Measurements from ENCODE around the gene P3R3URF.

The P3R3URF gene

GRCh38 chr1:46183079-46183847 lies 7.0 kb upstream of the P3R3URF start:
- Histone ChIP-seq H3K27me3 (replicated peaks; ENCODE audit: insufficient read depth, low read length) (no peaks in the 10 kb centered on the region), H3K79me2 (ENCODE audit: low read length) (no peaks in the 10 kb centered on the region), H3F3A (ENCODE audit: insufficient read depth, low read length) (no peaks in the 10 kb centered on the region), H3K4me3 (ENCODE audit: low read length) (no peak overlapping the region), H2AFZ (ENCODE audit: low read length) (no peak overlapping the region), H3K9ac (ENCODE audit: low read length) (no peak overlapping the region), H3K36me3 (replicated peaks; ENCODE audit: insufficient read depth, low read length) (no peaks in the 10 kb centered on the region), H4K20me1 (ENCODE audit: insufficient read depth, low read length) (no peaks in the 10 kb centered on the region), H3K9me2 (replicated peaks; ENCODE audit: insufficient read depth, low read length) (no peaks in the 10 kb centered on the region), H3K27ac (ENCODE audit: low read length) (no peak overlapping the region), H3K4me1 (ENCODE audit: low read length) (no peaks in the 10 kb centered on the region), H3K9me3 (replicated peaks; ENCODE audit: insufficient read depth, low read length) (no peaks in the 10 kb centered on the region), H3K4me2 (ENCODE audit: low read depth, low read length) (no peak overlapping the region)
- no peak for DNase-seq
- no peak for TF ChIP-seq EZH2 (optimal IDR thresholded peaks at IDR 0.05; ENCODE audit: low read depth, low read length)
- no peak for TF ChIP-seq EZH2phosphoT487 (IDR thresholded peaks at IDR 0.05; ENCODE audit: low read length)
- TF ChIP-seq, protein P1, sequence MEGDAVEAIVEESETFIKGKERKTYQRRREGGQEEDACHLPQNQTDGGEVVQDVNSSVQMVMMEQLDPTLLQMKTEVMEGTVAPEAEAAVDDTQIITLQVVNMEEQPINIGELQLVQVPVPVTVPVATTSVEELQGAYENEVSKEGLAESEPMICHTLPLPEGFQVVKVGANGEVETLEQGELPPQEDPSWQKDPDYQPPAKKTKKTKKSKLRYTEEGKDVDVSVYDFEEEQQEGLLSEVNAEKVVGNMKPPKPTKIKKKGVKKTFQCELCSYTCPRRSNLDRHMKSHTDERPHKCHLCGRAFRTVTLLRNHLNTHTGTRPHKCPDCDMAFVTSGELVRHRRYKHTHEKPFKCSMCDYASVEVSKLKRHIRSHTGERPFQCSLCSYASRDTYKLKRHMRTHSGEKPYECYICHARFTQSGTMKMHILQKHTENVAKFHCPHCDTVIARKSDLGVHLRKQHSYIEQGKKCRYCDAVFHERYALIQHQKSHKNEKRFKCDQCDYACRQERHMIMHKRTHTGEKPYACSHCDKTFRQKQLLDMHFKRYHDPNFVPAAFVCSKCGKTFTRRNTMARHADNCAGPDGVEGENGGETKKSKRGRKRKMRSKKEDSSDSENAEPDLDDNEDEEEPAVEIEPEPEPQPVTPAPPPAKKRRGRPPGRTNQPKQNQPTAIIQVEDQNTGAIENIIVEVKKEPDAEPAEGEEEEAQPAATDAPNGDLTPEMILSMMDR (IDR thresholded peaks at IDR 0.05; ENCODE audit: low read length): no peak

- Histone ChIP-seq H3K9me3 (replicated peaks; ENCODE audit: insufficient read depth, low read length) (no peaks in the 10 kb centered on the region), H3K79me2 (ENCODE audit: low read length) (no peaks in the 10 kb centered on the region), H4K20me1 (ENCODE audit: insufficient read depth, low read length) (no peaks in the 10 kb centered on the region), H3K4me2 (ENCODE audit: low read depth, low read length) (no peak overlapping the region), H3F3A (ENCODE audit: insufficient read depth, low read length) (no peaks in the 10 kb centered on the region), H3K27me3 (replicated peaks; ENCODE audit: insufficient read depth, low read length) (no peaks in the 10 kb centered on the region), H3K4me1 (ENCODE audit: low read length) (no peaks in the 10 kb centered on the region), H3K9ac (ENCODE audit: low read length) (no peak overlapping the region), H3K4me3 (ENCODE audit: low read length) (no peak overlapping the region), H3K36me3 (replicated peaks; ENCODE audit: insufficient read depth, low read length) (no peaks in the 10 kb centered on the region), H3K27ac (ENCODE audit: low read length) (no peak overlapping the region), H3K9me2 (replicated peaks; ENCODE audit: insufficient read depth, low read length) (no peaks in the 10 kb centered on the region), H2AFZ (ENCODE audit: low read length) (no peak overlapping the region)
- no peak for DNase-seq
- TF ChIP-seq EZH2 (optimal IDR thresholded peaks at IDR 0.05; ENCODE audit: low read depth, low read length): no peak
- no peak for TF ChIP-seq EZH2phosphoT487 (IDR thresholded peaks at IDR 0.05; ENCODE audit: low read length)
- TF ChIP-seq, protein P1 (IDR thresholded peaks at IDR 0.05; ENCODE audit: low read length): no peak
Observed at GRCh38 chr1:46181343-46182260, 5.3 kb upstream of the P3R3URF start.

DNA sequence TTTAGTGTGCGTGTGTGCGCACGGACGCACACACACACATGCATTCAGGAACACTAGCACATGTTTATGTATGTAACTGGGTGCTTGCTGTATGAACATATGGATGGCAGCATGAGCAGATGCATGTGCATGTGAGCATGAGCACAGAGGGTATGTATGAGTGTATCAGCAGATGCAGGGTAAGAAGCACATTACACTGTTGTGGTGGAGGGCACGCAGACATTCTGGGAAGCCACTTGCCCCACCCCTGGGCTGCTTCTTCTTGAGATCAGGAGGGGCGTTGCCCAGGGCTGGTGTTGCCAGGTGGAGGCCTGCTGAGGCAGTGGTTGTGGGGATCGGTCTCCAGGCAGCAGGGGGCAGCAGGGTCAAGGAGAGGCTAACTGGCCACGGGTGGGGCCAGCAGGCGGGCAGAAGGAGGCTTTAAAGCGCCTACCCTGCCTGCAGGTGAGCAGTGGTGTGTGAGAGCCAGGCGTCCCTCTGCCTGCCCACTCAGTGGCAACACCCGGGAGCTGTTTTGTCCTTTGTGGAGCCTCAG lies 3.9 kb upstream of the P3R3URF start:
- 0 out of 2 replicates have a peak overlapping the region, but pooled peaks have one; percentile 21 for H2AFZ ChIP-seq (ENCODE audit: low read length)
- no peak for DNase-seq

More for the DNA sequence above, 3.9 kb upstream of the P3R3URF start:
- Histone ChIP-seq H3K4me1 (ENCODE audit: low read length) (no peaks in the 10 kb centered on the region), H3K4me2 (ENCODE audit: low read depth, low read length) (no peak overlapping the region), H4K20me1 (ENCODE audit: insufficient read depth, low read length) (no peaks in the 10 kb centered on the region), H3K9me3 (replicated peaks; ENCODE audit: insufficient read depth, low read length) (no peaks in the 10 kb centered on the region), H3K9ac (ENCODE audit: low read length) (no peak overlapping the region), H3K9me2 (replicated peaks; ENCODE audit: insufficient read depth, low read length) (no peaks in the 10 kb centered on the region), H3K27ac (ENCODE audit: low read length) (no peak overlapping the region), H3K4me3 (ENCODE audit: low read length) (no peak overlapping the region), H3F3A (ENCODE audit: insufficient read depth, low read length) (no peaks in the 10 kb centered on the region), H3K36me3 (replicated peaks; ENCODE audit: insufficient read depth, low read length) (no peaks in the 10 kb centered on the region), H3K79me2 (ENCODE audit: low read length) (no peaks in the 10 kb centered on the region), H3K27me3 (replicated peaks; ENCODE audit: insufficient read depth, low read length) (no peaks in the 10 kb centered on the region)
- TF ChIP-seq, protein P1 (IDR thresholded peaks at IDR 0.05; ENCODE audit: low read length): peak; percentile 31
- TF ChIP-seq EZH2phosphoT487 (IDR thresholded peaks at IDR 0.05; ENCODE audit: low read length) (no peak), EZH2 (optimal IDR thresholded peaks at IDR 0.05; ENCODE audit: low read depth, low read length) (no peak)
